NCI-H226 (cell line): ENCODE results near the gene TCEAL4.
"Not testable (repeated sequence)": the region's sequence is repeated elsewhere in the genome, so short reads cannot be mapped to it uniquely, and the experiment has no call there.

Source experiments
- DNase-seq: peaks from one replicate; pipeline ENCODE4 v3.0.0-alpha.2; 2015

The TCEAL4 gene

DNA sequence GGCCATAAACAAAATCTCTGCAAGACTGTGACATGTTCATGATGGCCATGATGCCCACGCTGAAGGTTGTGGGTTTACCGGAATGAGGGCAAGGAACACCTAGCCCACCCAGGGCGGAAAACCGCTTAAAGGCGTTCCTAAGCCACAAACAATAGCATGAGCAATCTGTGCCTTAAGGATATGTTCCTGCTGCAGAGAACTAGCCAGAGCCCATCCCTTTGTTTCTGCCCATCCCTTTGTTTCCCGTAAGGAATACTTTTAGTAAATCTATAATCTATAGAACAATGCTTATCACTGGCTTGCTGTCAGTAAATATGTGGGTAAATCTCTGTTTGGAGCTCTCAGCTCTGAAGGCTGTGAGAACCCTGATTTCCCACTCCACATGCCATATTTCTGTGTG is 9.9 kb downstream of the TCEAL4 start:
- not testable (repeated sequence) for DNase-seq

DNA sequence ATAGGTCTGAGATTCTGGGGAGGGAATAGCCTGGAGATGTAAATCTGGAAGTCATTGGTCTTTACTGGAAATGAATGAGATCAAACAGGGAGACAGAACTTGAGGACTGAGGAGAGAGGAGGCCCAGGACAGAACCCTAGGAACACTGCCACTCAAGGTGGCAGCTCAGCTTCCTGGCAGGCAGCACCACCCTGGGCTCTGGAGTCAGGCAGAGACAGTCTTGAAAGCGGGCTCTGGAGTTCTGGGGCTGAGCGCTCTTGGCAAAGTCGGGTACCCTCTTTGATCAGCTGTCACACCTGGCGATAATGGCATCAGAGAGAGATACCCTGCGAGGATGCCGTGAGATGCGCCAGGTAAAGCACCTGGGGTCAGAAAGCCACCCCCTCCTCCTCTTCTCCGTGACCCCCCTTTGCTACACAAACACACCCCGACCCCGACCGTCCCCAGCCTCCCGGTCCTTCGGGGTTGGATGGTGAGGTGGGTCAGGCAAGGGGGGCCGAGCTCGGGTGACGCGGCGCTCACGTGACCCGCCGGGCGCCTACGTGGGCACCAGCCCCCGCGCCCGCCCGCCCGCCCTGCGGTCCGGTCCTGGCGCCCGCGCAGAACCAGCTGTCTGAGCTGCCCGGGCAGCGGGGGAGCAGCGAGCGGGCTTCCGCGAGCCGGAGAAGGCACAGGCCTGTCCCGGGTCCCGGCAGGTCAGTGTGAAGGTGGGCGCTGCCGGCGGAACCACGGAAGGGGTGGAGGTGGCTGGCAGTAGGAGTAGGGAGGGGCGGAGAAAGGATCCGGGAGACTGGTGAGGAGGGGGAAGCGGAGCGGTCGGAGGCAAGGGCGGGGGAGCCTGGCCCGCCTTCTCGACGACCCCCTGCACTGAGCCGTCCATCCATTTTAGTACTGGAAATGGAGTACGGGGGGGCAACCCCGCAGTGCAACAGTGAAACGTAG is 22.3 kb downstream of the TCEAL4 start, which contains the start of gene TCEAL3:
Gene TCEAL3, plus strand, starts transcription at position 600 of the 942 bp plus-strand sequence. CDS start 1,102 bp downstream, outside the sequence.
- peak; percentile 49 for DNase-seq

DNA sequence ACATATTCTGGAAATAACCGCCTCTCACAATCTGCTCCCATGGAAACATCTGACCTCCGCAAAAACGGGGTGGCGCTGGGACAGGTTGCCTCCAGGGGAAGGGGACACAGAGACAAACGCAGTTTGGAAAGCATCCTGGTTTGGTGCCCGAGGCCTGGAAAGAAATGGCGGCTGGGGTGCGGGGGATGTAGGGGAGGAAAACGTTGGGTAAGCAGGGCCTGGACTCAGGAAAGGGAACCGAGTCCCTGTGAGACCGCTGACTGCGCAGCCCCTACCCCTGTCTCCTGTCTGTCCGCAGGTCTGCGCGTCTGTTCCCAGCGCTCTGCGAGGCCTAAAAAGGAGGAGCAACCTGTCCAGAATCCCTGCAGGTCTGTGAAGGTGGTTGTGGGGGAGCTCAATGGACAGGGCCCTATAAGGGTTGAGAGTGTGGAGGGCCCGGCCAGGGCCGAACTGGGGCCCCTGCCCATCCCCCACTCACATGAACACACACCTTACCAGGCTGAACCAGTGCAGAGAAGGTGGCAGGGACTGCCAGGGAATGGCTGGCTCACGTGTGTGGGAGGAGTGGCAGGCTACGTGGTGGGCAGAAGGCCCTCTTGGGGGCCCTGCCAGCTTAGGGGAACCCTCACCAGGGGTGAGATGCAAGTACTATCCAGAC is 23.1 kb downstream of the TCEAL4 start:
- DNase-seq, result no peak

DNA sequence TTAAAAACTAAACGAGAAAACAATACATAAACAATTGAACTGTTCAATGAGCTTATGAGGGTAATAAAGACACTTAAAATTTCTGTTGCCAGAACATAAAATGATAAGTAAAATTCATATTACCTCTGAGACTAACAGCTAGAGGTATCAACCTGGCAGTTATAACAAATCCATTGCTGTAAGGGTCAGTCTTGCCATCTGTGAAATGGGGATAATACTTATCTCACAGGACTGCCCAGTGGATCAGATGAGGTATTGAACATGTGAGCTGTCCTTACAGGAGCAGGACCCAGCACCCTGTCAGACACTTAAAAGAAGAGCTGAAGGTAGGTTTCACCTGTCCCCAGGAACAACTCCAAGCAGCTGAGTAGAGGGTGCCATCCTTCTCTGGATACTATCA is 25.0 kb downstream of the TCEAL4 start:
- no peak for DNase-seq

DNA sequence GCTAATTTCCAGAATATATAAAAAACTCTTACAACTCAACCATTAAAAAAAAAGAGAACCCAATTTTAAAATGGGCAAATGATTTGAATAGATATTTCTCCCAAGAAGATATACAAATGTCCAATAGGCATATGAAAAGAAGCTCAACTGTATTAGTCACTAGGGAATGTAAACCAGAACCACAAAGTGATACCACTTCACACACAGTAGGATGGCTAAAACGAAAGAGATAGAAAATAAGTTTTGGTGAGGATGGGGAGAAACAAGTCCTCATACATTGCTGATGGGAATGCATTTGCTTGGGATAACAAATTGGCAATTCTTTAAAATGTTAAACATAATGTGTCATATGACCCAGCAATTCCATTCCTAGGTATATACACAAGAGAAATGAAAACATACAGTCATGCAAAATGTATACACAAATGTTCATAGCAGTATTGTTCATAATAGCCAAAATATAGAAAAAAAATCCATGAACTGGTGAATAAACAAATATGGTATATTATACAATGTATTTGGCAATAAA is 28.1 kb downstream of the TCEAL4 start:
- DNase-seq, result peak; percentile 15

DNA sequence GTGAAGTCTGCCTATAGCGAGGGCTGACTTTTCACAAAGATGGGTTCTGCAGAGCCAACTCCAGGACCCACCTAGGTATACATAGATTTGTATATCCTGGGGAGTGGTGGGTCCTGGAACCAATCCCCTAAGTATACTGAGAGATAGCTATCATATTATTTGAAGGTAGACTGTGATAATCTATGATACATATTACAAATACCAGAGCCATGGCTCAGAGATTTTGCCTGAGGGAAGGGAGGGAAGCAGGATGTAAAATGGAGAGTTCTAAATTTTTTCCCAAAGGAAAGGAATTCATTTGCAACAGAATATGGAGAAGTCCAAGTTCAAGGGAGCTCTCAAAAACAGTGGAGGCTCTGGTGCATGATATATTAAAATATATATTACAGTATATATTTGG is 29.7 kb downstream of the TCEAL4 start:
- peak; percentile 62 for DNase-seq

DNA sequence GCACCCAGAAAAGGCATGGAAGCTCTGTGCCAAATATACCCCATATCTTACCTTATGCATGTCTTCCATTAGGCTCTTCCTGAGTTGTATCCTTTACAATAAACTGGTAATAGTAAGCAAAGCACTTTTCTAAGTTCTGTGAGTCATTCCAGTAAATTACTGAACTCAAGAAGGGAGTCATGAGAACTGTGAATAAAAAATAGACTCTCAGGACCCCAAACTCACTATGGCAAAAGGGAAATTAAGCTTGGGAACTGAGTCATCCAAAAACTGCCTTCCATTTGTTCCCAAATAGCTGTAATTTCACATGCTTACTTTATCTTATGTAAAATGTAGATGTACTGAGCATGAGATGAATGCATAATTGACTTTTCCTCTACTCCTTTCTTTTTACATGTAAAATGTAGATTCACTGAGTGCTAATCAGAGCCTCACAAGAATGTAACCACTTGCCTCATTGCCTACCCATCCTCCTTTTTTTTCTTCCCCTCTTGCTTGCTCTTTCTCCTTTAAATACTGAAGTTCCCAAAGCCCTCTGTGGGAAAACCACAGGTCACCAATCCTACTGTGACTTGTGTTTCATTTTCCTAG is 30.6 kb downstream of the TCEAL4 start:
- peak; percentile 6 for DNase-seq

DNA sequence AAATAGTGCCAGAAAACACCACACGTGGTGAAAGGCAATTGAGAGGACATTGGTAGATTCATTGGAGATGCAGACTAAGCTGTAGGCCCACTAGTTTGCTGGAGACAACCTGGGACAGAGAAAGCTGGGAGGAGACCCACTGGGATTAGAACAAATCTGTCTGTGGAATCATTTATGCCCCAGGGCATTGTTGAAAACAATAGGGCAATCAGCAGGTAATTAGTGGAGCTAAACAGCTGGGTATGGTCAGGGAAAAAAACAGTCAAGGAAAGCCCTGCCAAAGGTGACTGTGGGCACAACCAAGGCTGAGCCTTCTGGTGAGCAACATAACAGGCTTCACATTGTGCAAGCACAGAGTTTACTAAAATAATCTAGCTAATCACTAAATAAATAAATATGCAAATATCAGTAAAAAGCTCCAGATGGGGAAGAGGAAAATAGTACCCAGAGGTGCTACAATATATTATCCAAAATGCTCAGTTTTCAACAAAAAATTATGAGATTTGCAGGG is 31.4 kb downstream of the TCEAL4 start:
- DNase-seq, result no peak

DNA sequence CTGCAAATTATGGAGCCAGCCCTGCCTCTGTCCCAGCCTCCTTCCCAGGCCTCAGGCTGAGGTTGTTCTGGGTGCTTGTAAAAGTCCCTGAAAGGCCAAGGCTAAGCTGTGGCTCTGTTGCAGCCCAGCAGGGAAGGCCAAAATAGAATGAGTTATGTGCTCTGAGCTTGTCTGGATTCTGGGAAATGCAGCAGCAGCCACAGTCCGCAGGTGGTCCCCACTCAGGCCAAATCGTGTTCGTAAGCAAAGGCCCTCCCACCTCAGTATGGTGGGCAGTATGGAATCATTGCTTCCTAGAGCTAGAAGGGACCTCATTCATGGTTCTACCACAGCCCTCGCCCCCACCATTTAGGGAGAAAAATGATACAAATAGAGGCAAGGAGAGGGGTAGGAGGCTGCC is 38.8 kb downstream of the TCEAL4 start:
- no peak for DNase-seq

DNA sequence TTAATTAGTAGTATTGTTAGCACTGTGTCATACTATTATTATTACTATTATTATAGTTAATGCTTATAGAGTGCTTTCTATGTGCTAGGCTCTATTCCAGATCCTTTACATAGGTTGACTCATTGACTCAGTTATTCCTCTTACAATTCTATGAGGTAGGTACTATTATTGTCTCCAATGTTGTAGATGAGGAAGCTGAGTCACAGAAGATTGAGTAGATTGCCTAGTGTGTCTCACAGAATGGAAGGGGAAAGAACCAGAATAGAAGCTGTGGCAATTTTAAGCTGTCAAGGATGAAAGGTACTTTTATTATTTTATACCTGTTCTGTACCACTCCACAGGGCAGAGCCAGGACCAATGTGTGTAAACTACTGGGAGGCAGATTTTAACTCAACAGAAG is 41.5 kb downstream of the TCEAL4 start:
- peak; percentile 10 for DNase-seq

DNA sequence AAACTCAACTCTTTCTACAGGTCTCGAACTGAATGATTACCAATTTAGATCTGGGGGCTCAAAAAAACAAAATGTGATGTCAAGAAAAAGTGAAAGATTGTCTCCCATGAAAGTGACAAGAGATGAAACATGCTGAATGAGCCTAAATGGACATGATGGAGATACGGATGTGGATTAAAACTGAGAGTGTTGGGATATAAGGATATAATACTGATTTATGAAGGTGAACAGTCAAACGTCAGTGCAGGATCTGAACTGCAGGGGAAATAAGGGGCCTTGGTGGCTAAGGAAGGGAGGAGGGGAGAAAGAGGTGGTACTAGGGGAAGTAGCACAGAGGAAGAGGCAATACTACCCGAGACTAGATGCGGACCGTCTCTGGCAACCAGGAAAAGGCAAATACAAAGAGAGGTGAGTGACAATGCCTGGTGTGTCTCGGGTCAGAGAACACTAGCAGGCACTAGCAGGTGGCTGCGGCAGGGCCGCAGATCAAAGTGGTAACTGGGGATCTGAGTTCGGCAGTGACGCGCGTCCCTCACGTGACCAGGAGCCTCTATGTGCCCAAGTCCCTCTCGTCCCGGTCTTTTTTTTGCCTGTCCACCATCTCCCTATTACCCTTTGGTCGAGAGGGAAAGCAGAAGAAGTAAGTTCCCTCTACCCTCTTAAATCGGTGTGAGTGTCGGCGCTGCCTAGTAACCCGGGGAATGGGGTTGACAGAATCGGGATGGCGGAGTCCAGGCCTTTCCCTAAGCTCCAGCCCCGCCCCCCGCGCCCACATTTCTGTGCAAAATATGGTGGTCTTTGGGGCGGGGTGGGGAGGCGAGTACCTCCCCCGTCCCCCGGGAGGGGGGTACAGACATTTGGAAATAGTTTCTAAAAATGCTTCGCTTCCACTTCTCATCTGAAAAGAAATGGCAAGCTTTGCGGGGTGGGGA is 43.3 kb downstream of the TCEAL4 start, which contains the start of gene TCEAL1:
Gene TCEAL1, plus strand, starts transcription at position 590 of the 932 bp plus-strand sequence. CDS start 942 bp downstream, outside the sequence.
- peak; percentile 7 for DNase-seq

DNA sequence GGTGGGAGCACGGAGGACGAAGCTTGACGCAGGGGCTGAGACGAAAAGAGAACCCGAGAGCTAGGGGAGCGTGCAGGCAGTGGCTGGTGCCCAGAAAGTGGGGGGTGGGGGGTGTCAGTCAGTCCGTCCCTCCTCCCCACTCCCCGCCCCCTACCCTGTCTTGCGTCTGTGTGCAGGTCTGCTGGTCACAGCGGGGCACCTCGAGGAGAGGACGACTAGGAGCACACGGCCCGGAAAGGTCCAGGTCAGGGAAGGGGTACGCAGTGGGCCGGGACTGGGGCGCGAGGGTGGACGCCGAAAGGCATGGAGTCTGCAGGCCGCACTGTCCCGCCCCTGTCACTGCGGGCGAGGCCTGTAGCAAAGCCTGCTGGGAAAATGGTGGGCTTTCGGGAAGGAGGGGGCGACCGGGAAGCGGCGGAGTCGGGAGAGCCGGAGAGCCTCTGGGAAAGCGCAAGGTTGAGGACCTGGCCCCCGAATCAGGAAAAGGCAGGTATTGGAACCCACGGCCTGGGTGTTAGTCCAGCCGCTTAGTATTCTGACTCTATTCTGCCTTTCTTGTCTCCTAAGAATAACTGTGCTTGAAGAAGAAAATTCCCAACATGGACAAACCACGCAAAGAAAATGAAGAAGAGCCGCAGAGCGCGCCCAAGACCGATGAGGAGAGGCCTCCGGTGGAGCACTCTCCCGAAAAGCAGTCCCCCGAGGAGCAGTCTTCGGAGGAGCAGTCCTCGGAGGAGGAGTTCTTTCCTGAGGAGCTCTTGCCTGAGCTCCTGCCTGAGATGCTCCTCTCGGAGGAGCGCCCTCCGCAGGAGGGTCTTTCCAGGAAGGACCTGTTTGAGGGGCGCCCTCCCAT is 44.2 kb downstream of the TCEAL4 start:
- DNase-seq, result peak; percentile 62

DNA sequence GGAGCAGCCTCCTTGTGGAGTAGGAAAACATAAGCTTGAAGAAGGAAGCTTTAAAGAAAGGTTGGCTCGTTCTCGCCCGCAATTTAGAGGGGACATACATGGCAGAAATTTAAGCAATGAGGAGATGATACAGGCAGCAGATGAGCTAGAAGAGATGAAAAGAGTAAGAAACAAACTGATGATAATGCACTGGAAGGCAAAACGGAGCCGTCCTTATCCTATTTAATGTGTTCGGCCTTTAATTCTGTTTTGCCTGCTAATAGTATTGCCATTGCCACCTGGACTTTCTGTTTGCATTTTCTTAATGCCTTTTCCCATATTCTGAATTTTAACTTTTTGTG is 44.8 kb downstream of the TCEAL4 start:
- DNase-seq, result no peak

DNA sequence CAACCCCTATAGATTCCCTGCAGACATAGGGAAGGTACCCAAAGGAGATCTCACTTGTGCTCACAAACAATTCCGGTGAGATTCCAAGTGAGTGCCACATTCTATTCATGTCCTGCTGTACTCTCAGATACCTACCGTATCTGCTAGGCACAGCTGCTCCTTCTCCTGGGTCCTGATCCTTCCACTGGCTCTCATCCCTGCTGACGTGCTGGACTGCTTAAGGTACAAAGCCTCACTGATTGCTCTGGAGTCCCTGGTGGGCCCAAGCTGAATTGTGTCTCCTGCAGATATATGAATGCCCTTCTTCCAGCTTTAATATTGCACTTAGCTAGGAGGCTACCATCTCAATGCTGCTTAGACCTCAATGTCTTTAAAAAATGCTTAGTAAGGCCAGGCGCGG is 45.8 kb downstream of the TCEAL4 start:
- no peak for DNase-seq

DNA sequence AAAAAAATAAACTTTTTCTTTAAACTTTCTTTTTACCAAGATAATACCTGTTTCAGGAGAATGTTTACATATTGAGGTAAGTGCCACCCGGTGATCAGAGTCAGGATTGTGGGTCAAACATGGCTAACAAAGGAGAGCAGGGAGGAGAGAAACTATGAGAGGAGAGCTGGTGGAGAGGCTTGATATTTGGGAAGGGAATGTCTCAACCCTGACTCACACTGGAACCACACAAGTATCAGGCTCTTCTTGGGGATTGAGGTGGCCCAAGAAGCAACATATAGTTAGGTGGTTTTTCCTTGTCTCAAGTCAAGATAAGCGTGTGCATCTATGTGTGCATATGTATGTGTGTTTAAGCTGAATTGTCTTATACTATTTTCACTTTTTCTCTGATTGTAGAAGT is 50.1 kb downstream of the TCEAL4 start:
- DNase-seq, result peak; percentile 7
